Lung (tissue), 12 donors: Measurements from ENCODE around the gene PRKCZ. TPM values are rescaled to one million over a fixed set of nuclear protein-coding genes. Genes with fewer than 3 reads are reported as not detected.

Experiments used
- ATAC-seq: fragments of 200-7000 bp; cut with Tn5 transposase; one replicate; pipeline ENCODE4 v1.9.1; 2020; ENCODE audit warnings: moderate number of reproducible peaks; ENCODE audit not compliant: insufficient read depth, low FRiP score
- DNase-seq, 3 donors: peaks; one replicate each; pipeline ENCODE4 v3.0.0-alpha.2; 2013 to 2017
- H3K27ac ChIP-seq, 2 donors: one replicate each; pipeline ENCODE4 v1.5.1; 2013; ENCODE audit warnings: mild to moderate bottlenecking in 2 of 2, moderate library complexity in 2 of 2, control low read depth in 1 of 2, inconsistent platforms in 1 of 2, low read depth in 1 of 2, low read length in 1 of 2
- H3K27me3 ChIP-seq, 3 donors: one replicate each; pipeline ENCODE4 v1.5.1; 2013; ENCODE audit warnings: low read length in 2 of 3; ENCODE audit not compliant: control insufficient read depth in 3 of 3, insufficient read depth in 3 of 3
- H3K36me3 ChIP-seq, 4 donors: one replicate each; pipeline ENCODE4 v1.5.1; 2013; ENCODE audit warnings: low read length in 4 of 4, mild to moderate bottlenecking in 1 of 4, moderate library complexity in 1 of 4; ENCODE audit not compliant: control insufficient read depth in 4 of 4, insufficient read depth in 4 of 4
- H3K4me1 ChIP-seq, 5 donors: one replicate each; pipeline ENCODE4 v1.5.1; 2013; ENCODE audit warnings: low read length in 5 of 5, mild to moderate bottlenecking in 2 of 5, moderate library complexity in 1 of 5; ENCODE audit not compliant: control insufficient read depth in 5 of 5, insufficient read depth in 5 of 5
- H3K4me3 ChIP-seq: one replicate; pipeline ENCODE4 v1.5.1; 2013; ENCODE audit warnings: mild to moderate bottlenecking, control low read depth, moderate library complexity
- H3K9ac ChIP-seq, 2 donors: one replicate each; pipeline ENCODE4 v1.5.1; 2013; ENCODE audit warnings: low read length in 2 of 2, control low read depth in 1 of 2; ENCODE audit not compliant: insufficient read depth in 1 of 2
- H3K9me3 ChIP-seq, 4 donors: one replicate each; pipeline ENCODE4 v1.5.1; 2013; ENCODE audit warnings: low read length in 3 of 4, mild to moderate bottlenecking in 1 of 4, moderate library complexity in 1 of 4; ENCODE audit not compliant: control insufficient read depth in 4 of 4, insufficient read depth in 3 of 4
- WGBS, 2 donors: extraction: QIAGEN DNeasy Blood & Tissue Kit; methylation state at CpG; one replicate each; pipeline ENCODE4 v1.1.7; 2013; 5-methylcytosine and 5-hydroxymethylcytosine counted together
- polyA plus RNA-seq, 2 donors: library from polyadenylated mRNA; stranded (reverse); fragments of 200-250 nt; gene quantifications; one replicate each; pipeline ENCODE4 v1.2.1, GENCODE V29; 2013
- total RNA-seq, 2 donors: library from RNA; depleted of rRNA in 1 of 2; stranded (reverse); fragments of >200 nt in 1 of 2; gene quantifications; one replicate each; pipeline ENCODE4 v1.2.1, GENCODE V29; 2014 to 2021
- TF ChIP-seq, protein P1 (sequence below): IDR thresholded peaks from 2 replicates; pipeline ENCODE4 v1.5.1; 2012; ENCODE audit warnings: mild to moderate bottlenecking; ENCODE audit errors: control extremely low read depth, extremely low read depth
- donor health status: control.
- donor health status: control.
- donor health status: Bipolar disorder and iron deficiency.
- donor health status: healthy.
- donor health status: DM: yes; HTN: yes; CAD: no.

The PRKCZ gene
- total and polyA plus RNA-seq, 4 donors: 55.2 to 149 (median 117) TPM

DNA sequence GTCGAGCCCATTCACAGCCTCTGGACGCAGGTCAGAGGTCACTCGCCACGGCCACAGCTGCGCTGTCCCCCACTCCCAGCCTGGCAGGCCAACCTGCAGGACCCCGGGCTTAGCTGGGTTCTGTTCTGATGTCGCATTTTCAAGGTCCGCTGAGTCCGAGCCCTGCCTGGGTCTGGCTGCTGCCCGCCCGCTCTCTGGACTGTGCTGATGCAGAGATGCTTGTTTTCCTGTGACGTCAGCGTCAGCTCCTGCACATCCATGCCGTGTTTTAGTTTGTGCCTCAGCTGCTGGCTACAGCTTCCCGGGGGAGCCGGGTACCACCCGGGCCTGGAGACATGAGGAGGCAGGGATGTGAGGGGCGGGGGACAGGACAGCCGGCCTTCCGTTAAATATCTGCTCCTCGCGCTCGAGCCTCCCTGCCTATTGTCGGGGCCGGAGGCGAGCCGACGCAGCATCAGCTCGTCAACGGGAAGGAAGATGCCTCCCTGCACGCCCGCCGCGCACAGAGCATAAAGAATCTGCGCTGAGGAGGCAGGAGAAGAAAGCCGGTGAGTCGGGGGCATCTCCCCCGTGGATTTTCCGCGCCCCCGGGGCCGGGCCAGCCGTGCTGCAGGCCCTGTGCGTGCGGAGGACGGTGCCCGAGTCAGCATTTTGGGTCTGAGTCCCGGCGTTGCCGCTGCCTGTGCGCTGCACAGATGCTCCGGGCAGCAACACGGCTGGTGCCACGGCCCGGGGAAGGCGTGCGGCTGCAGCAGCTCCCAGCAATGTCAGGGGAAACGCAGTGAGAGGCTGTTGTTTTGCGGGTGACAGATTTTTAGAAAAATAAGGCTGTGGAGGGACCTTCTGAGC lies 23.4 kb downstream of the PRKCZ start:
- Histone ChIP-seq H3K4me3 (no peak overlapping the region), H3K27me3 (peaks cover 0 to 4% (median 0%) of the 10 kb centered on the region in 3 donors), H3K9ac (no peak overlapping the region), H3K9me3 (peaks cover 0 to 7% (median 3%) of the 10 kb centered on the region in 4 donors), H3K4me1 (peaks cover 0 to 2% (median 0%) of the 10 kb centered on the region in 5 donors), H3K27ac (no peak overlapping the region), H3K36me3 (peaks cover 0 to 12% (median 0%) of the 10 kb centered on the region in 4 donors)
- ATAC-seq: no peak
- DNase-seq: peak; percentile 51 to 63 (median 51)
- TF ChIP-seq, protein P1, sequence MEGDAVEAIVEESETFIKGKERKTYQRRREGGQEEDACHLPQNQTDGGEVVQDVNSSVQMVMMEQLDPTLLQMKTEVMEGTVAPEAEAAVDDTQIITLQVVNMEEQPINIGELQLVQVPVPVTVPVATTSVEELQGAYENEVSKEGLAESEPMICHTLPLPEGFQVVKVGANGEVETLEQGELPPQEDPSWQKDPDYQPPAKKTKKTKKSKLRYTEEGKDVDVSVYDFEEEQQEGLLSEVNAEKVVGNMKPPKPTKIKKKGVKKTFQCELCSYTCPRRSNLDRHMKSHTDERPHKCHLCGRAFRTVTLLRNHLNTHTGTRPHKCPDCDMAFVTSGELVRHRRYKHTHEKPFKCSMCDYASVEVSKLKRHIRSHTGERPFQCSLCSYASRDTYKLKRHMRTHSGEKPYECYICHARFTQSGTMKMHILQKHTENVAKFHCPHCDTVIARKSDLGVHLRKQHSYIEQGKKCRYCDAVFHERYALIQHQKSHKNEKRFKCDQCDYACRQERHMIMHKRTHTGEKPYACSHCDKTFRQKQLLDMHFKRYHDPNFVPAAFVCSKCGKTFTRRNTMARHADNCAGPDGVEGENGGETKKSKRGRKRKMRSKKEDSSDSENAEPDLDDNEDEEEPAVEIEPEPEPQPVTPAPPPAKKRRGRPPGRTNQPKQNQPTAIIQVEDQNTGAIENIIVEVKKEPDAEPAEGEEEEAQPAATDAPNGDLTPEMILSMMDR: no peak
- WGBS, 2 donors: 82 to 89% methylated on average over 59 of the region's 59 CpGs

DNA sequence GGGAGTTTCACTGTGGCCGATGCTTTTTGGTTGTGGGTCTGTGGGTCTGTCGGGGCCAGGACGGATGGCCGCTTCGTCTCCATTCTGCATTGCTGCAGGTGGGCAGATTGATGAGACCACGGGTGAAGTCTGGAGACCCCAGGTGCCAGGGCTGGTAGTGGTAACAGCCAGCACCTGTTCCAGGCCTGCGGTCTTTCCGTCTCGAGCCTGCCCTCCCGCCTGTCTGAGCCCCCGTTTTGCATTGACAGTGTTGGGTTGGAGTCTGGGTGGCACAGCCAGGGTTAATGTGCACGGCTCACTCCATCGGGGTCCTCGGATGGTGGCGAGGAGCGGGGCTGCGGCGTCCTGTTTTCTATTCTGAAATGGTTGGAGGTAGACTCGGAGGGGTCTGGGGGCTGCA lies 24.2 kb downstream of the PRKCZ start:
- no peak overlapping the region for H3K4me3 ChIP-seq
- TF ChIP-seq, protein P1: no peak

DNA sequence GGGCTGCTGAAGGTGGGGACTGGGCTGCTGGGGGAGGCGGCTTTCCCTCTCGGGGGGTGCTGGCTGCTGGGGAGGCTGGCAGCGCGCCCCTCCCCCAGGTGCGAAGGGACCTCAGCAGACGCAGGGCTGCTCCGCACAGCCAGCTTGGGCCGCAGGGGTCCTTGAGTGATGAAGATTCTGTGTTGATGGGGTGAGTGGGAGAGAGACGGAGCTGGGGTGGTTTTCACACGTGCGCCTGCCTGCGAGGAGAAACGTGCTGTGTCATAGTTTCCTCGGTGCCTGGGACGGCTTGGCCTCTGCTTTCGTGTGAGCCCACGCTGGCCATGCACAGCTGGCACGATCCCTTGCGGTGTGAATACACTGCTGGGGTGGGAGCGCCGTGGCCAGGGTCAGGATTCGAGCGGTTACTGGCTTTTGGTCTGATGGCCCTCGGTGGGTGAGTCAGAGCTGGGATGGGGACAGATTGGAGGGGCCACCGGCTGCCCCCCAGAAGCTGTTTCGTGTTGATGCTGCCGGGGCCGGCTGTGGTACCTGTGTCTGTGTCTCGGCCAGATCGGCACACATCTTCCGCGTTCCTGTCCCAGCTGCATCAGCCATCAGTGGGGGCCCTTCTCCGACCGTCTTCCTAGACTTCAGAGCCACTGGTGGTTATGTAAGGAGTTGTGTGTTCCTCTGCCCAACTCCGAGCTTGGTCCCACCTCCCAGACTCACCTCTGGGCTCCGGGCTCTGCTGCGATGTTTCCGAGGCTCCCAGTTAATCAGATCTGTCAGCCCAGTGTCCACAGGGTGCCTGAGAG lies 24.9 kb downstream of the PRKCZ start:
- TF ChIP-seq, protein P1: no peak
- no peak for ATAC-seq
- 82 to 87% methylated on average over 38 of the region's 38 CpGs for WGBS, 2 donors

More for the DNA sequence above, 24.2 kb downstream of the PRKCZ start:
- DNase-seq (no peak), ATAC-seq (no peak)
- Histone ChIP-seq H3K27ac (no peak overlapping the region), H3K9me3 (peaks cover 0 to 11% (median 3%) of the 10 kb centered on the region in 4 donors), H3K9ac (no peak overlapping the region), H3K4me1 (peaks cover 0 to 2% (median 0%) of the 10 kb centered on the region in 5 donors), H3K27me3 (peaks cover 0 to 4% (median 0%) of the 10 kb centered on the region in 3 donors), H3K36me3 (peaks cover 0 to 9% (median 0%) of the 10 kb centered on the region in 4 donors)
- WGBS, 2 donors: 82 to 86% methylated on average over 19 of the region's 19 CpGs

More for the DNA sequence above, 24.9 kb downstream of the PRKCZ start:
- peaks cover 0 to 17% (median 3%) of the 10 kb centered on the region in 4 donors for H3K9me3 ChIP-seq
- H3K27me3 ChIP-seq: peaks cover 0 to 4% (median 0%) of the 10 kb centered on the region in 3 donors
- no peak overlapping the region for H3K27ac ChIP-seq
- no peak for DNase-seq
- H3K36me3 ChIP-seq: peaks cover 0 to 9% (median 0%) of the 10 kb centered on the region in 4 donors
- H3K4me3 ChIP-seq: no peak overlapping the region
- peaks cover 0 to 2% (median 0%) of the 10 kb centered on the region in 5 donors for H3K4me1 ChIP-seq
- no peak overlapping the region for H3K9ac ChIP-seq
